Measurements from ENCODE around the gene UBTD2. TPM values are rescaled to one million over a fixed set of nuclear protein-coding genes. Genes with fewer than 3 reads are reported as not detected.

UBTD2 gene
- total RNA-seq, 1 experiment from 2014 or later: 42.6 TPM

DNA sequence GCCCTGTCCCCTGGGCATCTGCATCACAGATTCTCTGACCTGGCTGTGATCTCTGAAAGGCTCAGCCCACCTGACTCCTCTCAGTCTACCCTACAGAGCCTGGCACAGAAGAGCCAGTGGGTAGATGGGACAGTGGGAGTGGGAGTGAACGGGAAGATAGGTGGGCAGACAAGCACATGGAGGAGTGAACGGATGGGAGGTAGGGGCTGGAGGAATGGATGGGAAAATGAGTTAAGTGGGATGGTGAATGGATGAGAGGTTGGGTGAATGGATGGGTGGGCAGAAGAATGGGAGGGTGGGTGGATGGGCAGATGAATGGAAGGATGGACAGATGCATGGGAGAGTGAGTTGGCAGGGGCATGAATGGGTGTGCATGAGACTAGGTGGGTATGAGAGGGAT, 114.3 kb downstream of the UBTD2 start:
- Histone ChIP-seq H4K5ac (ENCODE audit: insufficient read length, low read depth, low read length) (no peak overlapping the region), H3K23ac (ENCODE audit: insufficient read length, low read depth, low read length) (no peak overlapping the region), H4K8ac (replicated peaks; ENCODE audit: insufficient read length, low read depth, low read length) (no peak overlapping the region), H3K18ac (ENCODE audit: insufficient read length, low read depth, low read length) (no peak overlapping the region), H2BK15ac (ENCODE audit: low read depth, low read length) (no peak overlapping the region), H3T11ph (ENCODE audit: low read length) (no peak overlapping the region), H3K79me2 (ENCODE audit: insufficient read depth, low read length) (no peaks in the 10 kb centered on the region), H3K4ac (ENCODE audit: low read depth, low read length) (no peak overlapping the region), H3K27me3 (ENCODE audit: insufficient read depth, low read length) (no peaks in the 10 kb centered on the region), H3K23me2 (ENCODE audit: insufficient read length, low read depth, low read length, poor library complexity, severe bottlenecking) (no peaks in the 10 kb centered on the region), H3K56ac (ENCODE audit: insufficient read length, low read depth, low read length) (no peak overlapping the region), H4K20me1 (ENCODE audit: control insufficient read depth, insufficient read depth, insufficient read length) (peaks cover 2% of the 10 kb centered on the region), H2BK20ac (ENCODE audit: low read depth, low read length, poor library complexity, severe bottlenecking) (no peak overlapping the region), H3K4me1 (ENCODE audit: insufficient read depth, low read length) (no peaks in the 10 kb centered on the region), H2BK120ac (ENCODE audit: low read depth, low read length, poor library complexity, severe bottlenecking) (no peak overlapping the region), H3K4me2 (ENCODE audit: insufficient read depth, insufficient read length, low read length) (no peak overlapping the region), H2BK12ac (ENCODE audit: insufficient read length, low read depth, low read length) (no peak overlapping the region), H3K79me1 (ENCODE audit: insufficient read depth, low read depth, low read length, poor library complexity, severe bottlenecking) (no peaks in the 10 kb centered on the region), H3K9me3 (ENCODE audit: control insufficient read depth, low read depth, low read length) (no peaks in the 10 kb centered on the region), H3K14ac (ENCODE audit: insufficient read depth, low read length) (no peak overlapping the region), H2BK5ac (ENCODE audit: insufficient read length, low read length) (no peak overlapping the region), H3K9ac (ENCODE audit: extremely low read depth, insufficient read length, low read length) (no peak overlapping the region), H2AK5ac (ENCODE audit: insufficient read length, low read length) (no peak overlapping the region), H3K27ac (ENCODE audit: insufficient read length, low read depth, low read length) (no peak overlapping the region), H2AFZ (ENCODE audit: low read length) (no peak overlapping the region), H4K91ac (ENCODE audit: insufficient read length, low read depth, low read length) (no peak overlapping the region)
- 100% methylated on average over 1 of the region's 2 CpGs for WGBS (ENCODE audit: extremely low coverage, insufficient read length, low lambda C conversion rate)
- Mint-ChIP-seq H3K27ac (peak overlapping the region in 2 of 3 experiments; percentile 13 to 48; a peak in 2 of 7 replicates), H3K9me3 (no peaks in the 10 kb centered on the region), H3K36me3 (ENCODE audit: insufficient read depth in 1 of 3, low read depth in 3 of 3) (no peaks in the 10 kb centered on the region; a peak in 3 of 7 replicates), H3K4me1 (peaks cover 27 to 28% of the 10 kb centered on the region in 2 experiments), H3K4me3 (no peak overlapping the region), H3K27me3 (ENCODE audit: low read depth) (no peaks in the 10 kb centered on the region; the same call in 1 of the 2 replicates)
- TF ChIP-seq, protein P1, sequence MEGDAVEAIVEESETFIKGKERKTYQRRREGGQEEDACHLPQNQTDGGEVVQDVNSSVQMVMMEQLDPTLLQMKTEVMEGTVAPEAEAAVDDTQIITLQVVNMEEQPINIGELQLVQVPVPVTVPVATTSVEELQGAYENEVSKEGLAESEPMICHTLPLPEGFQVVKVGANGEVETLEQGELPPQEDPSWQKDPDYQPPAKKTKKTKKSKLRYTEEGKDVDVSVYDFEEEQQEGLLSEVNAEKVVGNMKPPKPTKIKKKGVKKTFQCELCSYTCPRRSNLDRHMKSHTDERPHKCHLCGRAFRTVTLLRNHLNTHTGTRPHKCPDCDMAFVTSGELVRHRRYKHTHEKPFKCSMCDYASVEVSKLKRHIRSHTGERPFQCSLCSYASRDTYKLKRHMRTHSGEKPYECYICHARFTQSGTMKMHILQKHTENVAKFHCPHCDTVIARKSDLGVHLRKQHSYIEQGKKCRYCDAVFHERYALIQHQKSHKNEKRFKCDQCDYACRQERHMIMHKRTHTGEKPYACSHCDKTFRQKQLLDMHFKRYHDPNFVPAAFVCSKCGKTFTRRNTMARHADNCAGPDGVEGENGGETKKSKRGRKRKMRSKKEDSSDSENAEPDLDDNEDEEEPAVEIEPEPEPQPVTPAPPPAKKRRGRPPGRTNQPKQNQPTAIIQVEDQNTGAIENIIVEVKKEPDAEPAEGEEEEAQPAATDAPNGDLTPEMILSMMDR (conservative IDR thresholded peaks at IDR 0.05): no peak
- DNase-seq: no peak
